HepG2 (cell line): ENCODE results near the gene SBK2. TPM values are rescaled to one million over a fixed set of nuclear protein-coding genes. Genes with fewer than 3 reads are reported as not detected.
A peak's percentile ranks its signal among the peaks of the same experiment; 100 is the strongest.

ENCODE experiments used
- CBX5 ChIP-seq: sonication (generic); formaldehyde crosslinking; IDR thresholded peaks from 2 replicates; pipeline ENCODE4 v1.4.0; 2020; ENCODE audit warnings: missing genetic modification reagents, borderline replicate concordance
- GATAD2A ChIP-seq: IDR thresholded peaks from 2 replicates; pipeline ENCODE4 v1.6.1; 2016
- GZF1 ChIP-seq: sonication (generic); formaldehyde crosslinking; IDR thresholded peaks from 2 replicates; pipeline ENCODE4 v1.5.1; 2020; ENCODE audit warnings: mild to moderate bottlenecking, missing genetic modification reagents
- IKZF1 ChIP-seq: fragments of 450-650 bp; IDR thresholded peaks from 2 replicates; pipeline ENCODE4 v1.7.1; 2016
- JARID2 ChIP-seq: sonication (generic); formaldehyde crosslinking; IDR thresholded peaks from 2 replicates; pipeline ENCODE4 v1.8.1; 2023; ENCODE audit warnings: missing genetic modification reagents, inconsistent platforms; ENCODE audit not compliant: insufficient replicate concordance
- NFYC ChIP-seq: IDR thresholded peaks from 2 replicates; pipeline ENCODE4 v1.6.1; 2016; ENCODE audit warnings: missing genetic modification reagents, missing compliant biosample characterization
- NRL ChIP-seq: sonication (generic); formaldehyde crosslinking; IDR thresholded peaks from 2 replicates; pipeline ENCODE4 v1.5.0; 2020; ENCODE audit warnings: missing genetic modification reagents, mild to moderate bottlenecking, moderate library complexity, borderline replicate concordance
- PHB2 ChIP-seq: fragments of 450-650 bp; IDR thresholded peaks from 2 replicates; pipeline ENCODE4 v1.6.1; 2018; ENCODE audit not compliant: partially characterized antibody
- POLR2G ChIP-seq: fragments of 200-400 bp; formaldehyde crosslinking; IDR thresholded peaks from 2 replicates; pipeline ENCODE4 v1.6.1; 2018; ENCODE audit warnings: mild to moderate bottlenecking, low read depth, low read length, moderate library complexity
- SCMH1 ChIP-seq: sonication (generic); formaldehyde crosslinking; IDR thresholded peaks from 2 replicates; pipeline ENCODE4 v1.9.0; 2021; ENCODE audit warnings: missing genetic modification reagents, mild to moderate bottlenecking, borderline replicate concordance
- THAP7 ChIP-seq: sonication (generic); formaldehyde crosslinking; IDR thresholded peaks from 2 replicates; pipeline ENCODE4 v1.8.1; 2023; ENCODE audit warnings: mild to moderate bottlenecking, missing genetic modification reagents
- ZNF180 ChIP-seq: sonication (generic); formaldehyde crosslinking; IDR thresholded peaks from 2 replicates; pipeline ENCODE4 v1.4.0; 2020; ENCODE audit warnings: low read depth, missing genetic modification reagents, borderline replicate concordance
- ZNF317 ChIP-seq: sonication (generic); formaldehyde crosslinking; IDR thresholded peaks from 2 replicates; pipeline ENCODE4 v1.5.0; 2020; ENCODE audit warnings: mild to moderate bottlenecking, missing genetic modification reagents
- ZNF430 ChIP-seq: sonication (generic); formaldehyde crosslinking; IDR thresholded peaks from 2 replicates; pipeline ENCODE4 v1.9.0; 2021; ENCODE audit warnings: mild to moderate bottlenecking, missing genetic modification reagents
- ZNF496 ChIP-seq: sonication (generic); formaldehyde crosslinking; IDR thresholded peaks from 2 replicates; pipeline ENCODE4 v1.8.1; 2023; ENCODE audit warnings: mild to moderate bottlenecking, moderate library complexity, missing genetic modification reagents; ENCODE audit not compliant: insufficient replicate concordance
- ZNF672 ChIP-seq: sonication (generic); formaldehyde crosslinking; IDR thresholded peaks from 2 replicates; pipeline ENCODE4 v1.8.1; 2022; ENCODE audit warnings: missing genetic modification reagents
- ZNF674 ChIP-seq: sonication (generic); formaldehyde crosslinking; IDR thresholded peaks from 2 replicates; pipeline ENCODE4 v1.5.0; 2020; ENCODE audit warnings: low read depth, mild to moderate bottlenecking, missing genetic modification reagents
- ZNF776 ChIP-seq: sonication (generic); formaldehyde crosslinking; IDR thresholded peaks from 2 replicates; pipeline ENCODE4 v1.4.0; 2020; ENCODE audit warnings: mild to moderate bottlenecking, missing genetic modification reagents
- ZSCAN22 ChIP-seq: sonication (generic); formaldehyde crosslinking; IDR thresholded peaks from 2 replicates; pipeline ENCODE4 v1.4.0; 2020; ENCODE audit warnings: mild to moderate bottlenecking, missing genetic modification reagents
- ZSCAN5A ChIP-seq: sonication (generic); formaldehyde crosslinking; IDR thresholded peaks from 2 replicates; pipeline ENCODE4 v1.8.0; 2022; ENCODE audit warnings: mild to moderate bottlenecking, missing genetic modification reagents, borderline replicate concordance
- polyA plus RNA-seq, 8 experiments: library from polyadenylated mRNA; depleted of rRNA in 3 of 8; stranded (reverse) in 7 of 8; unstranded in 1 of 8; fragments of >200 nt; fragmentation: Illumina TruSeq in 4 of 8; extraction: Trizol in 4 of 8; gene quantifications; 2 replicates each; pipeline versions ENCODE4 v1.2.1 to v1.2.3, GENCODE V29; 2011 to 2016; ENCODE audit warnings: low read depth in 4 of 8, missing spikeins in 1 of 8, mixed read lengths in 1 of 8; ENCODE audit not compliant: insufficient read depth in 1 of 8
- total RNA-seq, 5 experiments: library from RNA; depleted of rRNA; stranded (reverse); fragments of >200 nt; fragmentation: Illumina TruSeq; extraction: Trizol; gene quantifications; 2 replicates each; pipeline ENCODE4 v1.2.3, GENCODE V29; 2016; ENCODE audit warnings: low read depth in 1 of 5
- TF ChIP-seq, protein P1 (sequence below): sonication (generic); formaldehyde crosslinking; IDR thresholded peaks from 2 replicates; pipeline ENCODE4 v1.4.0; 2020; ENCODE audit warnings: missing genetic modification reagents
- TF ChIP-seq, protein P2 (sequence below): sonication (generic); formaldehyde crosslinking; IDR thresholded peaks from 2 replicates; pipeline ENCODE4 v1.5.0; 2020; ENCODE audit warnings: missing genetic modification reagents, mild to moderate bottlenecking, borderline replicate concordance
- TF ChIP-seq, protein P3 (sequence below): sonication (generic); formaldehyde crosslinking; IDR thresholded peaks from 2 replicates; pipeline ENCODE4 v1.4.0; 2020; ENCODE audit warnings: missing genetic modification reagents
- TF ChIP-seq, protein P4 (sequence below): sonication (generic); formaldehyde crosslinking; IDR thresholded peaks from 2 replicates; pipeline ENCODE4 v1.8.0; 2023; ENCODE audit warnings: mild to moderate bottlenecking, missing genetic modification reagents

SBK2 gene
- total and polyA plus RNA-seq, 2 of the 13 experiments (the other 11 are each of a cell fraction or from before 2014, with no cell fraction given): 0.24 TPM; not detected in 1

- TF ChIP-seq ZSCAN22 (CRISPR knock-in tag) (peak; percentile 97), SCMH1 (CRISPR knock-in tag) (no peak), ZSCAN5A (no peak), ZNF672 (CRISPR knock-in tag) (no peak), POLR2G (no peak), ZNF674 (CRISPR knock-in tag) (no peak), ZNF430 (no peak), ZNF180 (CRISPR knock-in tag) (no peak), CBX5 (CRISPR knock-in tag) (no peak), PHB2 (no peak), NRL (CRISPR knock-in tag) (no peak), GATAD2A (CRISPR knock-in tag) (peak; percentile 33; the same call in 1 of the 2 replicates), GZF1 (CRISPR knock-in tag) (no peak), ZNF317 (no peak), NFYC (no peak), ZNF776 (CRISPR knock-in tag) (no peak), JARID2 (CRISPR knock-in tag) (no peak), THAP7 (CRISPR knock-in tag) (no peak), ZNF496 (CRISPR knock-in tag) (no peak), IKZF1 (no peak)
- TF ChIP-seq, protein P1, sequence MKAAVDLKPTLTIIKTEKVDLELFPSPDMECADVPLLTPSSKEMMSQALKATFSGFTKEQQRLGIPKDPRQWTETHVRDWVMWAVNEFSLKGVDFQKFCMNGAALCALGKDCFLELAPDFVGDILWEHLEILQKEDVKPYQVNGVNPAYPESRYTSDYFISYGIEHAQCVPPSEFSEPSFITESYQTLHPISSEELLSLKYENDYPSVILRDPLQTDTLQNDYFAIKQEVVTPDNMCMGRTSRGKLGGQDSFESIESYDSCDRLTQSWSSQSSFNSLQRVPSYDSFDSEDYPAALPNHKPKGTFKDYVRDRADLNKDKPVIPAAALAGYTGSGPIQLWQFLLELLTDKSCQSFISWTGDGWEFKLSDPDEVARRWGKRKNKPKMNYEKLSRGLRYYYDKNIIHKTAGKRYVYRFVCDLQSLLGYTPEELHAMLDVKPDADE: no peak
- TF ChIP-seq, protein P2, sequence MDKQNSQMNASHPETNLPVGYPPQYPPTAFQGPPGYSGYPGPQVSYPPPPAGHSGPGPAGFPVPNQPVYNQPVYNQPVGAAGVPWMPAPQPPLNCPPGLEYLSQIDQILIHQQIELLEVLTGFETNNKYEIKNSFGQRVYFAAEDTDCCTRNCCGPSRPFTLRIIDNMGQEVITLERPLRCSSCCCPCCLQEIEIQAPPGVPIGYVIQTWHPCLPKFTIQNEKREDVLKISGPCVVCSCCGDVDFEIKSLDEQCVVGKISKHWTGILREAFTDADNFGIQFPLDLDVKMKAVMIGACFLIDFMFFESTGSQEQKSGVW (CRISPR knock-in tag): no peak
- TF ChIP-seq, protein P3, sequence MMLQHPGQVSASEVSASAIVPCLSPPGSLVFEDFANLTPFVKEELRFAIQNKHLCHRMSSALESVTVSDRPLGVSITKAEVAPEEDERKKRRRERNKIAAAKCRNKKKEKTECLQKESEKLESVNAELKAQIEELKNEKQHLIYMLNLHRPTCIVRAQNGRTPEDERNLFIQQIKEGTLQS: no peak
- TF ChIP-seq, protein P4, sequence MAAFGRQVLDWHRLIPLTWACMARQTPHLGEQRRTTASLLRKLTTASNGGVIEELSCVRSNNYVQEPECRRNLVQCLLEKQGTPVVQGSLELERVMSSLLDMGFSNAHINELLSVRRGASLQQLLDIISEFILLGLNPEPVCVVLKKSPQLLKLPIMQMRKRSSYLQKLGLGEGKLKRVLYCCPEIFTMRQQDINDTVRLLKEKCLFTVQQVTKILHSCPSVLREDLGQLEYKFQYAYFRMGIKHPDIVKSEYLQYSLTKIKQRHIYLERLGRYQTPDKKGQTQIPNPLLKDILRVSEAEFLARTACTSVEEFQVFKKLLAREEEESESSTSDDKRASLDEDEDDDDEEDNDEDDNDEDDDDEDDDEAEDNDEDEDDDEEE (CRISPR knock-in tag): 0 out of 2 replicates have a peak, but pooled peaks have one; percentile 46
These were observed 10.1 kb upstream of the SBK2 start (continued) for GRCh38 chr19:55546822-55547614.
